ENCODE measurements around the gene XCL1.
"Not testable (repeated sequence)": the region's sequence is repeated elsewhere in the genome, so short reads cannot be mapped to it uniquely, and the experiment has no call there.

DNA sequence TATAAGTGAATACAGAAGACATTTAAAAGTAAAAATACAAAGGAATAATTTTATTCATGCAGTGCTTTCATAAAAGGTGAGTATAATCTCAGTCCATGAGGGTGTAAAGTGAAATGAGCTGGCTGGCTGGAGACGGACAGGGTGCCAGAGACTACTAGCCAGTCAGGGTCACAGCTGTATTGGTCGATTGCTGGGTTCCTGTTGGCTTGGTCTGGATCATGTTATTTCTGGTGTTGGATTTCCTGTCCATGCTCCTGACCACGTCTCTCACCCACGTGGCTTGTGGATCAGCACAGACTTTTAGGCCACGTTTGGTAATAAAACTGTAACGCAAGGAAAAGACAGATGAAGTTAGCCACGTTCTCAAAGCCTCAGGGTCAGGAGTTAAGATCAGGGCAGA lies 35.6 kb upstream of the XCL1 start:
- TF ChIP-seq, protein P1, sequence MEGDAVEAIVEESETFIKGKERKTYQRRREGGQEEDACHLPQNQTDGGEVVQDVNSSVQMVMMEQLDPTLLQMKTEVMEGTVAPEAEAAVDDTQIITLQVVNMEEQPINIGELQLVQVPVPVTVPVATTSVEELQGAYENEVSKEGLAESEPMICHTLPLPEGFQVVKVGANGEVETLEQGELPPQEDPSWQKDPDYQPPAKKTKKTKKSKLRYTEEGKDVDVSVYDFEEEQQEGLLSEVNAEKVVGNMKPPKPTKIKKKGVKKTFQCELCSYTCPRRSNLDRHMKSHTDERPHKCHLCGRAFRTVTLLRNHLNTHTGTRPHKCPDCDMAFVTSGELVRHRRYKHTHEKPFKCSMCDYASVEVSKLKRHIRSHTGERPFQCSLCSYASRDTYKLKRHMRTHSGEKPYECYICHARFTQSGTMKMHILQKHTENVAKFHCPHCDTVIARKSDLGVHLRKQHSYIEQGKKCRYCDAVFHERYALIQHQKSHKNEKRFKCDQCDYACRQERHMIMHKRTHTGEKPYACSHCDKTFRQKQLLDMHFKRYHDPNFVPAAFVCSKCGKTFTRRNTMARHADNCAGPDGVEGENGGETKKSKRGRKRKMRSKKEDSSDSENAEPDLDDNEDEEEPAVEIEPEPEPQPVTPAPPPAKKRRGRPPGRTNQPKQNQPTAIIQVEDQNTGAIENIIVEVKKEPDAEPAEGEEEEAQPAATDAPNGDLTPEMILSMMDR (conservative IDR thresholded peaks at IDR 0.05; ENCODE audit: low read depth in 2 of 2), result not testable (repeated sequence)
- TF ChIP-seq, protein P2, sequence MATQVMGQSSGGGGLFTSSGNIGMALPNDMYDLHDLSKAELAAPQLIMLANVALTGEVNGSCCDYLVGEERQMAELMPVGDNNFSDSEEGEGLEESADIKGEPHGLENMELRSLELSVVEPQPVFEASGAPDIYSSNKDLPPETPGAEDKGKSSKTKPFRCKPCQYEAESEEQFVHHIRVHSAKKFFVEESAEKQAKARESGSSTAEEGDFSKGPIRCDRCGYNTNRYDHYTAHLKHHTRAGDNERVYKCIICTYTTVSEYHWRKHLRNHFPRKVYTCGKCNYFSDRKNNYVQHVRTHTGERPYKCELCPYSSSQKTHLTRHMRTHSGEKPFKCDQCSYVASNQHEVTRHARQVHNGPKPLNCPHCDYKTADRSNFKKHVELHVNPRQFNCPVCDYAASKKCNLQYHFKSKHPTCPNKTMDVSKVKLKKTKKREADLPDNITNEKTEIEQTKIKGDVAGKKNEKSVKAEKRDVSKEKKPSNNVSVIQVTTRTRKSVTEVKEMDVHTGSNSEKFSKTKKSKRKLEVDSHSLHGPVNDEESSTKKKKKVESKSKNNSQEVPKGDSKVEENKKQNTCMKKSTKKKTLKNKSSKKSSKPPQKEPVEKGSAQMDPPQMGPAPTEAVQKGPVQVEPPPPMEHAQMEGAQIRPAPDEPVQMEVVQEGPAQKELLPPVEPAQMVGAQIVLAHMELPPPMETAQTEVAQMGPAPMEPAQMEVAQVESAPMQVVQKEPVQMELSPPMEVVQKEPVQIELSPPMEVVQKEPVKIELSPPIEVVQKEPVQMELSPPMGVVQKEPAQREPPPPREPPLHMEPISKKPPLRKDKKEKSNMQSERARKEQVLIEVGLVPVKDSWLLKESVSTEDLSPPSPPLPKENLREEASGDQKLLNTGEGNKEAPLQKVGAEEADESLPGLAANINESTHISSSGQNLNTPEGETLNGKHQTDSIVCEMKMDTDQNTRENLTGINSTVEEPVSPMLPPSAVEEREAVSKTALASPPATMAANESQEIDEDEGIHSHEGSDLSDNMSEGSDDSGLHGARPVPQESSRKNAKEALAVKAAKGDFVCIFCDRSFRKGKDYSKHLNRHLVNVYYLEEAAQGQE (IDR thresholded peaks at IDR 0.05; ENCODE audit: unreplicated experiment), result not testable (repeated sequence)
- not testable (repeated sequence) for TF ChIP-seq ZNF331 (CRISPR knock-in tag; IDR thresholded peaks at IDR 0.05; ENCODE audit: low read depth); EZH2 (IDR thresholded peaks at IDR 0.05; ENCODE audit: low read depth, unreplicated experiment); CREB1 (CRISPR knock-in tag; IDR thresholded peaks at IDR 0.05; ENCODE audit: low read depth)

Measured in GM23338 (cell line).